SK-N-SH treated with all-trans-retinoic acid at 6 μM for 48 hours (cell line): ENCODE measurements around the gene LBHD2.
"Not testable (repeated sequence)": the region's sequence is repeated elsewhere in the genome, so short reads cannot be mapped to it uniquely, and the experiment has no call there.

Source experiments
- ARNTL ChIP-seq: fragments of 450-650 bp; formaldehyde crosslinking; IDR thresholded peaks from 2 replicates; pipeline ENCODE4 v1.5.0; 2020; ENCODE audit warnings: low read depth, mild to moderate bottlenecking, moderate library complexity, borderline replicate concordance
- CSDC2 ChIP-seq: fragments of 250-450 bp; sonication (Bioruptor Pico); IDR thresholded peaks from 2 replicates; pipeline ENCODE4 v1.5.0; 2020; ENCODE audit warnings: mild to moderate bottlenecking, moderate library complexity
- GLIS3 ChIP-seq: fragments of 250-450 bp; sonication (Bioruptor Pico); IDR thresholded peaks from 2 replicates; pipeline ENCODE4 v1.5.0; 2020; ENCODE audit warnings: mild to moderate bottlenecking, moderate library complexity
- ISL1 ChIP-seq: fragments of 250-450 bp; sonication (Bioruptor Pico); IDR thresholded peaks from 2 replicates; pipeline ENCODE4 v2.1.2; 2022; ENCODE audit warnings: mild to moderate bottlenecking, moderate library complexity
- RARB ChIP-seq: fragments of 250-450 bp; sonication (Bioruptor Pico); IDR thresholded peaks from 2 replicates; pipeline ENCODE4 v1.8.0; 2021; ENCODE audit warnings: mild to moderate bottlenecking, moderate library complexity
- TCF4 ChIP-seq: fragments of 250-450 bp; sonication (Bioruptor Pico); IDR thresholded peaks from 2 replicates; pipeline ENCODE4 v1.8.0; 2021; ENCODE audit warnings: mild to moderate bottlenecking, moderate library complexity, borderline replicate concordance
- TOX ChIP-seq: fragments of 250-450 bp; sonication (Bioruptor Pico); IDR thresholded peaks from 2 replicates; pipeline ENCODE4 v1.8.0; 2021; ENCODE audit warnings: mild to moderate bottlenecking, moderate library complexity, borderline replicate concordance
- ZFP30 ChIP-seq: fragments of 450-650 bp; formaldehyde crosslinking; IDR thresholded peaks from 2 replicates; pipeline ENCODE4 v1.5.0; 2022; ENCODE audit warnings: mild to moderate bottlenecking, moderate library complexity
- ZNF8 ChIP-seq: fragments of 450-650 bp; formaldehyde crosslinking; IDR thresholded peaks from 2 replicates; pipeline ENCODE4 v1.5.0; 2020; ENCODE audit warnings: mild to moderate bottlenecking, moderate library complexity
- TF ChIP-seq, protein P1 (sequence below): fragments of 250-450 bp; sonication (Bioruptor Pico); IDR thresholded peaks from 2 replicates; pipeline ENCODE4 v1.8.0; 2021; ENCODE audit warnings: low read depth, mild to moderate bottlenecking, moderate library complexity, borderline replicate concordance
- TF ChIP-seq, protein P2 (sequence below): fragments of 250-450 bp; sonication (Bioruptor Pico); IDR thresholded peaks from 2 replicates; pipeline ENCODE4 v1.8.0; 2020; ENCODE audit warnings: mild to moderate bottlenecking, moderate library complexity, borderline replicate concordance
- TF ChIP-seq, protein P3 (sequence below): fragments of 250-450 bp; sonication (Bioruptor Pico); IDR thresholded peaks from 2 replicates; pipeline ENCODE4 v1.5.1; 2020; ENCODE audit warnings: low read depth, mild to moderate bottlenecking, moderate library complexity

DNA sequence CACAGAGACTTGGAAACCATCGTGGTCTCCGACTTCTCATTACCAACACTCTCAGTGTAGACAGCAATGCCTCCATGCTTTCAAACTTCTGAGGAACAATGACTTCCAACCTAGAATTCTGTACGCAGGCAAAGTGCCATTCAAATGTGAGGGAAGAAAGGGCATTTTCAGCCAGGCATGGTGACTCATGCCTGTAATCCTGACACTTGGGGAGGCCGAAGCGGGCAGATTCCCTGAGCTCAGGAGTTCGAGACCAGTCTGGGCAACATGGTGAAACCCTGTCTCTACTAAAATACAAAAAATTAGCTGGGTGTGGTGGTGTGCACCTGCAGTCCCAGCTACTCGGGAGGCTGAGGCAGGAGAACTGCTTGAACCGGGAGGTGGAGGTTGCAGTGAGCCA, 36.6 kb upstream of the LBHD2 start:
- TF ChIP-seq, protein P1, sequence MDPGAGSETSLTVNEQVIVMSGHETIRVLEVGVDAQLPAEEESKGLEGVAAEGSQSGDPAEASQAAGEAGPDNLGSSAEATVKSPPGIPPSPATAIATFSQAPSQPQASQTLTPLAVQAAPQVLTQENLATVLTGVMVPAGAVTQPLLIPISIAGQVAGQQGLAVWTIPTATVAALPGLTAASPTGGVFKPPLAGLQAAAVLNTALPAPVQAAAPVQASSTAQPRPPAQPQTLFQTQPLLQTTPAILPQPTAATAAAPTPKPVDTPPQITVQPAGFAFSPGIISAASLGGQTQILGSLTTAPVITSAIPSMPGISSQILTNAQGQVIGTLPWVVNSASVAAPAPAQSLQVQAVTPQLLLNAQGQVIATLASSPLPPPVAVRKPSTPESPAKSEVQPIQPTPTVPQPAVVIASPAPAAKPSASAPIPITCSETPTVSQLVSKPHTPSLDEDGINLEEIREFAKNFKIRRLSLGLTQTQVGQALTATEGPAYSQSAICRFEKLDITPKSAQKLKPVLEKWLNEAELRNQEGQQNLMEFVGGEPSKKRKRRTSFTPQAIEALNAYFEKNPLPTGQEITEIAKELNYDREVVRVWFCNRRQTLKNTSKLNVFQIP (CRISPR knock-in tag) = not testable (repeated sequence)
- TF ChIP-seq, protein P2, sequence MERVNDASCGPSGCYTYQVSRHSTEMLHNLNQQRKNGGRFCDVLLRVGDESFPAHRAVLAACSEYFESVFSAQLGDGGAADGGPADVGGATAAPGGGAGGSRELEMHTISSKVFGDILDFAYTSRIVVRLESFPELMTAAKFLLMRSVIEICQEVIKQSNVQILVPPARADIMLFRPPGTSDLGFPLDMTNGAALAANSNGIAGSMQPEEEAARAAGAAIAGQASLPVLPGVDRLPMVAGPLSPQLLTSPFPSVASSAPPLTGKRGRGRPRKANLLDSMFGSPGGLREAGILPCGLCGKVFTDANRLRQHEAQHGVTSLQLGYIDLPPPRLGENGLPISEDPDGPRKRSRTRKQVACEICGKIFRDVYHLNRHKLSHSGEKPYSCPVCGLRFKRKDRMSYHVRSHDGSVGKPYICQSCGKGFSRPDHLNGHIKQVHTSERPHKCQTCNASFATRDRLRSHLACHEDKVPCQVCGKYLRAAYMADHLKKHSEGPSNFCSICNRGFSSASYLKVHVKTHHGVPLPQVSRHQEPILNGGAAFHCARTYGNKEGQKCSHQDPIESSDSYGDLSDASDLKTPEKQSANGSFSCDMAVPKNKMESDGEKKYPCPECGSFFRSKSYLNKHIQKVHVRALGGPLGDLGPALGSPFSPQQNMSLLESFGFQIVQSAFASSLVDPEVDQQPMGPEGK (CRISPR knock-in tag) = not testable (repeated sequence)
- TF ChIP-seq TOX; GLIS3 (CRISPR knock-in tag); ARNTL (CRISPR knock-in tag); CSDC2; ISL1; ZFP30 (CRISPR knock-in tag); TCF4; RARB (CRISPR knock-in tag); ZNF8 (CRISPR knock-in tag): not testable (repeated sequence)
- TF ChIP-seq, protein P3, sequence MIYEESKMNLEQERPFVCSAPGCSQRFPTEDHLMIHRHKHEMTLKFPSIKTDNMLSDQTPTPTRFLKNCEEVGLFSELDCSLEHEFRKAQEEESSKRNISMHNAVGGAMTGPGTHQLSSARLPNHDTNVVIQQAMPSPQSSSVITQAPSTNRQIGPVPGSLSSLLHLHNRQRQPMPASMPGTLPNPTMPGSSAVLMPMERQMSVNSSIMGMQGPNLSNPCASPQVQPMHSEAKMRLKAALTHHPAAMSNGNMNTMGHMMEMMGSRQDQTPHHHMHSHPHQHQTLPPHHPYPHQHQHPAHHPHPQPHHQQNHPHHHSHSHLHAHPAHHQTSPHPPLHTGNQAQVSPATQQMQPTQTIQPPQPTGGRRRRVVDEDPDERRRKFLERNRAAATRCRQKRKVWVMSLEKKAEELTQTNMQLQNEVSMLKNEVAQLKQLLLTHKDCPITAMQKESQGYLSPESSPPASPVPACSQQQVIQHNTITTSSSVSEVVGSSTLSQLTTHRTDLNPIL = not testable (repeated sequence)
